ENCODE results near the gene AGBL4. TPM values are rescaled to one million over a fixed set of nuclear protein-coding genes. Genes with fewer than 3 reads are reported as not detected.

The AGBL4 gene
- total and polyA plus RNA-seq, 2 of the 4 experiments (the other 2 are of a cell fraction): not detected

DNA sequence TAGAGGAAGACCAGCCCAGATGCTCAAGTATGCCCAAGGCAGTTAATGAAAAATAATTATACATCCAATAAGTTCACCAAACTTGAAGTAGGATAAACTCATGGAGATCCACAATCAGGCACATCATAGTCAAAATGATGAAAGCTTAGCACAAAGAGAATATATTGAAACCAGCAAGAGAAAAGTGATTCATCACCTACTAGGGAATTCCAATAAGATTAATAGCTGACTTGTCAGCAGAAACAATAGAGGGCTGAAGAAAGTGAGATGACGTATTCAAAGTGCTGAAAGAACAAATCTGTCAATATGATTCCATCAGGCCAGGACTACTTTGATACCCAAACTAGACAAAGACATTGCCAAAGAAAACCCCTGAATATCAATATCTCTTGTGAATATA lies 995.4 kb downstream of the AGBL4 start:
- H3K9ac ChIP-seq (ENCODE audit: low read depth, low read length): no peak overlapping the region
- H3K4ac ChIP-seq (ENCODE audit: low read depth, low read length): no peak overlapping the region
- no peak overlapping the region for H2AK9ac ChIP-seq (replicated peaks; ENCODE audit: low read depth, low read length, poor library complexity)
- no peak overlapping the region for H4K5ac ChIP-seq (ENCODE audit: low read depth, low read length)
- WGBS, 2 experiments (ENCODE audit: extremely low coverage in 2 of 2, insufficient read length in 1 of 2): no CpG with 5 or more reads among the region's 1 CpG
- H3K4me1 ChIP-seq (ENCODE audit: control insufficient read depth, insufficient read depth, low read length): no peaks in the 10 kb centered on the region
- no peak overlapping the region for H3K23ac ChIP-seq (ENCODE audit: low read depth, low read length)
- no TSS peak for BruUV-seq (replicated peaks)
- ChIA-PET CTCF (no interaction called here), POLR2A (ENCODE audit: unreplicated experiment) (no interaction called here)
- no peak overlapping the region for H3K14ac ChIP-seq (replicated peaks; ENCODE audit: low read depth, low read length)
- H3K27ac ChIP-seq (ENCODE audit: insufficient read depth, low read length): no peak overlapping the region
- no peak overlapping the region for H2BK15ac ChIP-seq (ENCODE audit: low read depth, low read length)
- in situ Hi-C loops (cut with MboI; ENCODE audit: low sequenced_read_pairs): no loop called here
- DNase-seq (no peak), ATAC-seq (ENCODE audit: low read depth) (no peak)
- H3K56ac ChIP-seq (ENCODE audit: extremely low read depth, insufficient read depth, low read length): no peak overlapping the region
- no peak overlapping the region for H2AFZ ChIP-seq (replicated peaks; ENCODE audit: low read length, poor library complexity)
- no peak overlapping the region for H3K4me2 ChIP-seq (ENCODE audit: low read depth, low read length)
- no peak overlapping the region for H2BK120ac ChIP-seq (ENCODE audit: low read depth, low read length)
- dilution Hi-C loops (cut with HindIII; ENCODE audit: low sequenced_read_pairs, unreplicated experiment): no loop called here
- H3K36me3 ChIP-seq (ENCODE audit: control insufficient read depth, insufficient read depth, low read length): no peaks in the 10 kb centered on the region
- peaks cover 12% of the 10 kb centered on the region for H3K9me3 ChIP-seq (ENCODE audit: control insufficient read depth, insufficient read depth, low read length)
- no peaks in the 10 kb centered on the region for H4K20me1 ChIP-seq (ENCODE audit: insufficient read depth, low read length)
- TF ChIP-seq MAZ (IDR thresholded peaks at IDR 0.05; ENCODE audit: borderline replicate concordance, low read depth, low read length) (no peak), SMC3 (IDR thresholded peaks at IDR 0.05; ENCODE audit: low read depth, low read length) (no peak), MAFK (IDR thresholded peaks at IDR 0.05; ENCODE audit: low read depth, low read length) (no peak), BHLHE40 (IDR thresholded peaks at IDR 0.05; ENCODE audit: low read depth, low read length) (no peak)
- TF ChIP-seq, protein P1, sequence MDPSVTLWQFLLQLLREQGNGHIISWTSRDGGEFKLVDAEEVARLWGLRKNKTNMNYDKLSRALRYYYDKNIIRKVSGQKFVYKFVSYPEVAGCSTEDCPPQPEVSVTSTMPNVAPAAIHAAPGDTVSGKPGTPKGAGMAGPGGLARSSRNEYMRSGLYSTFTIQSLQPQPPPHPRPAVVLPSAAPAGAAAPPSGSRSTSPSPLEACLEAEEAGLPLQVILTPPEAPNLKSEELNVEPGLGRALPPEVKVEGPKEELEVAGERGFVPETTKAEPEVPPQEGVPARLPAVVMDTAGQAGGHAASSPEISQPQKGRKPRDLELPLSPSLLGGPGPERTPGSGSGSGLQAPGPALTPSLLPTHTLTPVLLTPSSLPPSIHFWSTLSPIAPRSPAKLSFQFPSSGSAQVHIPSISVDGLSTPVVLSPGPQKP (IDR thresholded peaks at IDR 0.05; ENCODE audit: borderline replicate concordance, low read depth, low read length): no peak
- TF ChIP-seq, protein P2, sequence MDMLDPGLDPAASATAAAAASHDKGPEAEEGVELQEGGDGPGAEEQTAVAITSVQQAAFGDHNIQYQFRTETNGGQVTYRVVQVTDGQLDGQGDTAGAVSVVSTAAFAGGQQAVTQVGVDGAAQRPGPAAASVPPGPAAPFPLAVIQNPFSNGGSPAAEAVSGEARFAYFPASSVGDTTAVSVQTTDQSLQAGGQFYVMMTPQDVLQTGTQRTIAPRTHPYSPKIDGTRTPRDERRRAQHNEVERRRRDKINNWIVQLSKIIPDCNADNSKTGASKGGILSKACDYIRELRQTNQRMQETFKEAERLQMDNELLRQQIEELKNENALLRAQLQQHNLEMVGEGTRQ (IDR thresholded peaks at IDR 0.05; ENCODE audit: low read depth, low read length): no peak
- no peaks in the 10 kb centered on the region for H3K9me1 ChIP-seq (ENCODE audit: insufficient read depth, low read length)
- H3K18ac ChIP-seq (ENCODE audit: low read depth, low read length): no peak overlapping the region
- H2BK5ac ChIP-seq (ENCODE audit: low read depth, low read length, poor library complexity, severe bottlenecking): no peak overlapping the region
- no peak overlapping the region for H4K91ac ChIP-seq (ENCODE audit: insufficient read depth, low read depth, low read length)
- no peaks in the 10 kb centered on the region for H3K79me1 ChIP-seq (ENCODE audit: low read depth in 1 of 2, low read length in 2 of 2)
- H2AK5ac ChIP-seq (ENCODE audit: low read depth, low read length): no peak overlapping the region
- H2BK20ac ChIP-seq (ENCODE audit: low read depth, low read length): no peak overlapping the region
- no peaks in the 10 kb centered on the region for H3K27me3 ChIP-seq (ENCODE audit: control insufficient read depth, insufficient read depth, low read length)
- no peak overlapping the region for H4K8ac ChIP-seq (ENCODE audit: low read depth in 2 of 2, low read length in 2 of 2)
- intact Hi-C loops (cut with micrococcal nuclease): no loop called here
- no peak overlapping the region for H3K4me3 ChIP-seq (ENCODE audit: insufficient read depth, low read depth, low read length)
